HG02870 (cell line): Measurements from ENCODE around the gene PPP1R12C.

Source experiments
- ATAC-seq: cut with Tn5 transposase; IDR thresholded peaks from one replicate; pipeline ENCODE4 v1.9.1; 2021; ENCODE audit warnings: mild to moderate bottlenecking, moderate library complexity; ENCODE audit not compliant: unreplicated experiment

The PPP1R12C gene

GRCh38 chr19:55146705-55147273 lies 29.4 kb upstream of the PPP1R12C start:
- ATAC-seq = no peak

- ATAC-seq = no peak
These were observed 28.8 kb upstream of the PPP1R12C start for GRCh38 chr19:55146078-55146704.

GRCh38 chr19:55145232-55145631 lies 27.8 kb upstream of the PPP1R12C start:
- no peak for ATAC-seq

GRCh38 chr19:55141696-55142095 lies 24.3 kb upstream of the PPP1R12C start:
- ATAC-seq = no peak

GRCh38 chr19:55137915-55138314 lies 20.5 kb upstream of the PPP1R12C start:
- ATAC-seq = no peak

- no peak for ATAC-seq
These were observed 19.1 kb upstream of the PPP1R12C start for GRCh38 chr19:55136399-55137102.

GRCh38 chr19:55134736-55135135 lies 17.3 kb upstream of the PPP1R12C start:
- ATAC-seq = no peak

- ATAC-seq = no peak
These were observed 16.4 kb upstream of the PPP1R12C start for GRCh38 chr19:55133639-55134444.

GRCh38 chr19:55132453-55133129 lies 15.2 kb upstream of the PPP1R12C start:
- no peak for ATAC-seq

- ATAC-seq = no peak
These were observed 14.0 kb upstream of the PPP1R12C start for GRCh38 chr19:55131421-55131820.

GRCh38 chr19:55119053-55119452 lies 1.6 kb upstream of the PPP1R12C start:
- ATAC-seq = no peak

GRCh38 chr19:55118401-55118991 lies 1.1 kb upstream of the PPP1R12C start:
- ATAC-seq = no peak

- peak; percentile 88 for ATAC-seq
These were observed 390 bp upstream of the PPP1R12C start for GRCh38 chr19:55117663-55118391.

GRCh38 chr19:55116232-55116858 lies 1.1 kb downstream of the PPP1R12C start:
- no peak for ATAC-seq

GRCh38 chr19:55115446-55116065 lies 1.9 kb downstream of the PPP1R12C start:
- no peak for ATAC-seq

- no peak for ATAC-seq
These were observed 2.8 kb downstream of the PPP1R12C start for GRCh38 chr19:55114566-55115145.

- ATAC-seq = no peak
These were observed 3.8 kb downstream of the PPP1R12C start for GRCh38 chr19:55113570-55114039.

- ATAC-seq = no peak
These were observed 4.5 kb downstream of the PPP1R12C start for GRCh38 chr19:55112777-55113569.
